ENCODE data around the gene RAMP2. TPM values are rescaled to one million over a fixed set of nuclear protein-coding genes. Genes with fewer than 3 reads are reported as not detected.

The RAMP2 gene
- total RNA-seq, 1 experiment from 2014 or later = 21.4 TPM

GRCh38 chr17:42784409-42784808 lies 23.4 kb downstream of the RAMP2 start:
- ChIA-PET POLR2A (no interaction called here), CTCF (no interaction called here)
- peaks cover 28% of the 10 kb centered on the region for H3K4me1 ChIP-seq
- no peak for DNase-seq
- no peaks in the 10 kb centered on the region for H3K9me3 ChIP-seq
- Mint-ChIP-seq H3K27ac (ENCODE audit: unreplicated experiment) (no peak overlapping the region), H3K9me3 (ENCODE audit: unreplicated experiment) (no peaks in the 10 kb centered on the region), H3K4me1 (ENCODE audit: low read depth, unreplicated experiment) (peaks cover 16% of the 10 kb centered on the region), H3K4me3 (ENCODE audit: unreplicated experiment) (no peak overlapping the region), H3K27me3 (ENCODE audit: insufficient read depth, unreplicated experiment) (no peaks in the 10 kb centered on the region), H3K36me3 (ENCODE audit: insufficient read depth, unreplicated experiment) (peaks cover 22% of the 10 kb centered on the region)
- no peaks in the 10 kb centered on the region; the same call in 1 of the 2 replicates for H3K36me3 ChIP-seq (ENCODE audit: control insufficient read depth, insufficient read depth, low read length)
- no peaks in the 10 kb centered on the region for H3K27me3 ChIP-seq (replicated peaks; ENCODE audit: control insufficient read depth, insufficient read depth, low read length)
- intact Hi-C loops (cut with micrococcal nuclease; ENCODE audit: unreplicated experiment) = loop anchor here (5.0 kb wide), 1 partner anchor 38 kb away; the partner anchor contains the start of gene BECN1
- no TSS peak for BruUV-seq (replicated peaks)
- no peak for TF ChIP-seq CTCF (IDR thresholded peaks at IDR 0.05; ENCODE audit: insufficient read depth in 1 of 2, low read depth in 1 of 2, low read length in 1 of 2, severe bottlenecking in 1 of 2, unreplicated experiment in 1 of 2)
- no peak overlapping the region for H3K4me3 ChIP-seq (ENCODE audit: low read depth, low read length)

GRCh38 chr17:42784811-42785592 lies 24.0 kb downstream of the RAMP2 start:
- ChIA-PET POLR2A (no interaction called here), CTCF (no interaction called here)
- Histone ChIP-seq H3K4me3 (ENCODE audit: low read depth, low read length) (no peak overlapping the region), H3K9me3 (no peaks in the 10 kb centered on the region), H3K36me3 (ENCODE audit: control insufficient read depth, insufficient read depth, low read length) (no peaks in the 10 kb centered on the region; the same call in 1 of the 2 replicates), H3K27me3 (replicated peaks; ENCODE audit: control insufficient read depth, insufficient read depth, low read length) (no peaks in the 10 kb centered on the region), H3K4me1 (peaks cover 22% of the 10 kb centered on the region)
- Mint-ChIP-seq H3K27me3 (ENCODE audit: insufficient read depth, unreplicated experiment) (no peaks in the 10 kb centered on the region), H3K9me3 (ENCODE audit: unreplicated experiment) (peaks cover 4% of the 10 kb centered on the region), H3K27ac (ENCODE audit: unreplicated experiment) (no peak overlapping the region), H3K36me3 (ENCODE audit: insufficient read depth, unreplicated experiment) (peaks cover 18% of the 10 kb centered on the region), H3K4me1 (ENCODE audit: low read depth, unreplicated experiment) (peaks cover 11% of the 10 kb centered on the region), H3K4me3 (ENCODE audit: unreplicated experiment) (no peak overlapping the region)
- intact Hi-C loops (cut with micrococcal nuclease; ENCODE audit: unreplicated experiment) = loop anchor here (5.0 kb wide), 1 partner anchor 37 kb away; the partner anchor contains the start of gene BECN1
- DNase-seq = no peak
- TF ChIP-seq CTCF (IDR thresholded peaks at IDR 0.05; ENCODE audit: insufficient read depth in 1 of 2, low read depth in 1 of 2, low read length in 1 of 2, severe bottlenecking in 1 of 2, unreplicated experiment in 1 of 2) = no peak
- BruUV-seq (replicated peaks) = no TSS peak

GRCh38 chr17:42787266-42787665 lies 26.2 kb downstream of the RAMP2 start:
- H3K27me3 ChIP-seq (replicated peaks; ENCODE audit: control insufficient read depth, insufficient read depth, low read length) = no peaks in the 10 kb centered on the region
- peaks cover 13% of the 10 kb centered on the region for H3K4me1 ChIP-seq
- peaks cover 10% of the 10 kb centered on the region for H3K9me3 Mint-ChIP-seq (ENCODE audit: unreplicated experiment)
- H3K4me3 Mint-ChIP-seq (ENCODE audit: unreplicated experiment) = no peak overlapping the region
- H3K27me3 Mint-ChIP-seq (ENCODE audit: insufficient read depth, unreplicated experiment) = no peaks in the 10 kb centered on the region
- no peak overlapping the region for H3K4me3 ChIP-seq (ENCODE audit: low read depth, low read length)
- H3K4me1 Mint-ChIP-seq (ENCODE audit: low read depth, unreplicated experiment) = peaks cover 10% of the 10 kb centered on the region
- CTCF ChIA-PET = no interaction called here
- no peak overlapping the region for H3K27ac Mint-ChIP-seq (ENCODE audit: unreplicated experiment)
- no peaks in the 10 kb centered on the region for H3K9me3 ChIP-seq
- H3K36me3 Mint-ChIP-seq (ENCODE audit: insufficient read depth, unreplicated experiment) = peaks cover 7% of the 10 kb centered on the region
- POLR2A ChIA-PET = no interaction called here
- no peak for DNase-seq
- no peaks in the 10 kb centered on the region; the same call in none of the 2 replicates for H3K36me3 ChIP-seq (ENCODE audit: control insufficient read depth, insufficient read depth, low read length)
- no peak for TF ChIP-seq CTCF (IDR thresholded peaks at IDR 0.05; ENCODE audit: insufficient read depth in 1 of 2, low read depth in 1 of 2, low read length in 1 of 2, severe bottlenecking in 1 of 2, unreplicated experiment in 1 of 2)
- no TSS peak for BruUV-seq (replicated peaks)
- intact Hi-C loops (cut with micrococcal nuclease; ENCODE audit: unreplicated experiment) = no loop called here

Measured in Caco-2 (cell line).